Stimulated activated CD4-positive, alpha-beta T cell treated with anti-CD3 and anti-CD28 coated beads, Interleukin-1b, Interleukin-23, amount 100 ng/mL, for 48 hours (primary cell): Measurements from ENCODE around the gene DNAH5.
"Not testable (repeated sequence)": the region's sequence is repeated elsewhere in the genome, so short reads cannot be mapped to it uniquely, and the experiment has no call there.

Source experiments
- DNase-seq: peaks from one replicate; pipeline ENCODE4 v3.0.0-alpha.2; 2020

The DNAH5 gene

GRCh38 chr5:13944560-13945199 is at the start of gene DNAH5:
TSS of gene DNAH5 (minus strand) at chr5:13944688. CDS start at chr5:13944438, 250 bp downstream.
- DNase-seq = no peak

GRCh38 chr5:13993926-13994325 is 49.4 kb upstream of the DNAH5 start:
- no peak for DNase-seq

- DNase-seq = no peak
These were observed 48.3 kb upstream of the DNAH5 start for GRCh38 chr5:13992795-13993194.

GRCh38 chr5:13991365-13991764 is 46.9 kb upstream of the DNAH5 start:
- no peak for DNase-seq

- DNase-seq = no peak
These were observed 46.4 kb upstream of the DNAH5 start for GRCh38 chr5:13990896-13991295.

GRCh38 chr5:13989832-13990231 is 45.3 kb upstream of the DNAH5 start:
- DNase-seq = no peak

- DNase-seq = peak; percentile 5
These were observed 43.5 kb upstream of the DNAH5 start for GRCh38 chr5:13987843-13988464.

- DNase-seq = no peak
These were observed 41.4 kb upstream of the DNAH5 start for GRCh38 chr5:13985731-13986418.

GRCh38 chr5:13984888-13985287 is 40.4 kb upstream of the DNAH5 start:
- DNase-seq = not testable (repeated sequence)

GRCh38 chr5:13976867-13977830 is 32.7 kb upstream of the DNAH5 start:
- no peak for DNase-seq

- no peak for DNase-seq
These were observed 31.7 kb upstream of the DNAH5 start for GRCh38 chr5:13976223-13976622.

GRCh38 chr5:13975246-13975645 is 30.8 kb upstream of the DNAH5 start:
- no peak for DNase-seq

GRCh38 chr5:13973724-13974123 is 29.2 kb upstream of the DNAH5 start:
- DNase-seq = no peak

GRCh38 chr5:13972029-13972428 is 27.5 kb upstream of the DNAH5 start:
- no peak for DNase-seq

GRCh38 chr5:13957032-13957645 is 12.7 kb upstream of the DNAH5 start:
- no peak for DNase-seq

- DNase-seq = no peak
These were observed 12.0 kb upstream of the DNAH5 start for GRCh38 chr5:13956471-13956870.

- DNase-seq = no peak
These were observed 11.4 kb upstream of the DNAH5 start for GRCh38 chr5:13955896-13956295.

GRCh38 chr5:13946111-13946510 is 1.6 kb upstream of the DNAH5 start:
- no peak for DNase-seq

GRCh38 chr5:13945271-13945670 is 783 bp upstream of the DNAH5 start:
- DNase-seq = no peak

- no peak for DNase-seq
These were observed 812 bp downstream of the DNAH5 start for GRCh38 chr5:13943676-13944075.

GRCh38 chr5:13941468-13941867 is 3.0 kb downstream of the DNAH5 start:
- no peak for DNase-seq

GRCh38 chr5:13939638-13940037 is 4.8 kb downstream of the DNAH5 start:
- DNase-seq = no peak

- DNase-seq = no peak
These were observed 9.6 kb downstream of the DNAH5 start for GRCh38 chr5:13934921-13935320.
